NOMO-1 (cell line): ENCODE data around the gene ARID1A.
A peak's percentile ranks its signal among the peaks of the same experiment; 100 is the strongest.
"Not testable (repeated sequence)": the region's sequence is repeated elsewhere in the genome, so short reads cannot be mapped to it uniquely, and the experiment has no call there.

Experiments
- DNase-seq, 2 experiments: peaks; one replicate each; lab custom pipeline; 2025; ENCODE audit not compliant: unreplicated experiment in 2 of 2; lab: John Stamatoyannopoulos, UW

The ARID1A gene

DNA sequence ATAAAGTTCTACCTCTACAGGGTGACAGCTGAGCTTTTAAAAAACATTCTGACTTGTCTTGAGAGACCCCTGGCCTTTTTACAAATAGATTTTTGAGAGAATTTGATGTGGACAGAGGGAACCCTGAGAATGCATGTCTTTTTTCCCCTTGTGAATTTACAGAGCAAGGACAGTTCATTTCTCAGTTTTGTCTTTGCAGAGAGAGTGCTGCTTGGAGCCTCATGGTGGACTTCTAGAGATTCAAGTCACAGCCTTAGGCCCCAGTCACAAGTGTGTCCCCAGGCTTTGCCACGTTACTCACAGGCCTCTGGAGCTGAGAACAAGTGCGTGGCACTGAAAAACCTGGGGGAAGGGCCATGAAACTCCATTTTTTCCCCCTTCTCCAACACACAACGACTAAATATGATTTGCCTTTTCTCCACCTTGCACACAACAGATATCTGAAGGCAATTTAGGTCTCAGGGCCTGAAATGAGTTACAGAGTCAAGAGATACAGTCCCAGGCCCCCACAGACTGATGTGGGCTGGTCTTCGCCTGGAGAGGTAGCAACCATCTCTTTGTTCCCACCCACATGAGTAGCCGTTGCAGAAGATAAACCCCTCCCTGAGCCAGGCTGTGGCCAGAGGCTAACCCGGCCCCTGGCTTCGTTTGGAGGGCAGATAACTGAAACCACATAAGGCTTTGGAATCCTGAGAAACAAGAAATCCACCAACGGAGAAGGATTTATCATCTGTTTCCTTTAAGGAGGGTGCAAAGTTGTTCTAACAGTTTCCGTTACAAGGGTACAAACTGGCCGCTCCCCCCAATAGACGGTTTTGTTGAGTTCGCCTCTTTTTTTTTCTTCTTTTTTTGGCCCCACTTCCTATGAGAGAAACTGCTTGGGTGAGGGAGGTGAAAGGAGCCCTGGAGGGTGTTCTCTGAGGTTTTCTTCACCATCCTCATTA, 90.9 kb downstream of the ARID1A start:
- peak; percentile 85 to 88 for DNase-seq

DNA sequence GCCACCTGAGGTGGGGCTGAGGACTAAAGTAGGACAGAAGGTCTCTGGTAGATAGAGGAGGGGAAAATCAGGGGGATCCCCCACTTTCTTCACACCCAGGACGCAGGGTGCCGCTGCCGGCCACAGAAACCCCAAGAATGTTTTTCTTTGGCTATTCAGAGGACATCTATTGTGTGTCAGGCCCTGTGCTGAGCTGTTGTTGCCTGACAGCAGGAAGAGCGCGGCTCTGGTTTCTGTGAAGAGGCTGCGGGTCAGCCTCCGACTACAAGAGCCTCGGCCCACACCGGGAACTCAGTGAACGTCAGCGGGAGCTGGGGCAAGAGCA, 91.5 kb downstream of the ARID1A start:
- DNase-seq = peak in 1 of 2 experiments; percentile 53

DNA sequence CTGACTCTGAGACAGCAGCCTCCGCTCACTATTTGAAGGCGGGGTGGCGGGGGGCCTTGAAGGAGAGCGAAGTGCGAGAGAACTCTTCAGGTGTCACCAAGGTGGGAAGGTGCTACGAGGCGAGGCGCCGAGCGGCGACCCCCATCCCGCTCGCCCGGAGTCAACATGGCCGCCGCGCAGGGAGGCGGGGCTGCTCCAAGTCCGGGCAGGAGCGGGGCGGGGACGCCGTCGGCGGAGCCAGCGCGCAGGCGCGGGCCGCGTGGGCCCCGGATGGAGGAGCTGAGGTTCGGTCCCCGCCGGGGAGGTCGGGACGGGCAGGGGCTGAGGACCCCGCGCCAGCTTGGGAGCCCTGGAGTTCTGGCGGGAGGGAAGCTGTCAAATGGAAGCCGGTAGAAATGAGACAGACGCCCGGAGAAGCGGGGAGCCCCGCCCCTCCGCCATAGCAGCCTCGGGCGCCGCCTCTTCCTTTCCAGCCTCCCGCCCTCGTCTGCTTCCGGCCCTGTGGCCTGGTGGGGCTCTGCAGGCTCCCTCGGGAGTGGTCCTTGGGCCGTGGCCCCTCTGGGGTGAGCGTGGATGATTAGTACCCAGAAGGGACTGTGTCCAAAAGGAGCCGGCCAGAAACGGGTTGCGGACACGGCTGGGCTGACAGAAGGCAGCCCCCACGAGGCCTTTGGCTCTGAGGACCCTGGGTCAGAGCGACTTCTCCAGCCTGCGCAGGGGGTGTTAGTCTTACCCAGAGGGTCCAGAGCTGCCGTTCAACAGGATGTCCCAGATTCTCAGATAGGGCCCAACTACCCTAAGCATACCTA, 92.1 kb downstream of the ARID1A start, which contains the start of gene PIGV:
Gene PIGV (plus strand): TSS at position 245 of the 809 bp plus-strand sequence. CDS start 2,866 bp downstream, outside the sequence.
- peak; percentile 76 to 88 for DNase-seq

DNA sequence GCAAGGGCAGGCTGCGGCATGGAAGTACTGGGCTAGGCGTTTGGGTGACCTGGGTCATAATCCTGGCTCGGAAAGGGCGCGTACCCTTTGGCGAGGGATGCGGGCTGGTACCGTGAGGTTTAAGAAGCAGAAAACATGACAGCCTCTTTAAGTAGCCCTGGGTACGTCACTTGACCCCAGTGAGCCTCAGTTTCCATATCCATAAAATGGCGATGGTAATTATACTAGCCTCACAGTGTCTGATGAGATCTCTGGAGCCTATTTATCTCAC, 92.6 kb downstream of the ARID1A start:
- no peak for DNase-seq

DNA sequence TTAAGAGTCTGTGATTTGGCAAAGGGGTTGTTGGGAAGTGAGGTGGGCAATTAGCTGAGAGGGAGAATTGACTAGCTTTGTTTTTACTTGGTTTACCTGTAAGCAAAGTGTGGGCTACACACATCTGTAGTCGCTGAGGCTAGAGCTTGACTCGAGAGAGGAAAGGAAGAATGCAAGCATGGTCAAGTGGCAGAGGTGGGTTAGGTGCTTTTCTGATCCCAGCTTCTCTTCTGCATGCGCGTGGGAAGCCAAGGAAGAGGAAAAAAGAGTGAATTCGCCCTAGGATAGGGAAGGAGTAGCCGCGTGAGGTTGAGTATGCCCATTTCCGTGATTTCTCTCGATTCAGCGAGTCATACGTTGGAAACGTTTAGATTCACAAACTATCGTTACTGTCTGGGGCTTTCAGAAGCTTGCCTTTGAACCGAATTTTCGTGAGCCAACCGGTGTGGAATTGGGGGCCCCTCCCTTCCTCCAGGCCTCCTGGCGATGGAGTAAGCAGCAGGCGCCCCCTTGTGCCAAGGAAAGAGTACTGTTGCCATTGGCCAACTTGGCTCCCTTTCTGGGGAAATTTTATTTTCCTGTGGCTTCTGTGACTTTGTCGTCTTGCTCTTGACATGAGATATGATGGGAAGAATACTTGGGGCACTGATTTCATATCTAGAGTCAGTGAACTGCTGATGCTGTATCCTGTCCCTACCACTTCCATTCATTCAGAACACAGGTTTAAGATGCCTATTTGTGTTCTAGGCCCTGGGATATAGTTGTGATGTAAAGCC, 93.2 kb downstream of the ARID1A start:
- DNase-seq = peak; percentile 85 to 89

DNA sequence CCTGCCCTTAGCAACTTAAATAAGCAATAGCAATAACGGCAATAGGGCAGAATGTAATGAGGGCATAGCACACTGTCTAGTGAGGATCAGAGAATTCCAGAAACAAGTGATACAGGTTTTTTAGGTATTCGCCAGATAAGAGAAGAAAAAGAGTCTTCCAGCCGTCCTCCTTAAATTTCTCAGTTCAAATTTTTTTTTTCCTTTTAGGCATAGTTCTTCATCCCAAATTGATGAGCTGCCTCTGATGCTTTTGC, 93.7 kb downstream of the ARID1A start:
- DNase-seq = no peak

DNA sequence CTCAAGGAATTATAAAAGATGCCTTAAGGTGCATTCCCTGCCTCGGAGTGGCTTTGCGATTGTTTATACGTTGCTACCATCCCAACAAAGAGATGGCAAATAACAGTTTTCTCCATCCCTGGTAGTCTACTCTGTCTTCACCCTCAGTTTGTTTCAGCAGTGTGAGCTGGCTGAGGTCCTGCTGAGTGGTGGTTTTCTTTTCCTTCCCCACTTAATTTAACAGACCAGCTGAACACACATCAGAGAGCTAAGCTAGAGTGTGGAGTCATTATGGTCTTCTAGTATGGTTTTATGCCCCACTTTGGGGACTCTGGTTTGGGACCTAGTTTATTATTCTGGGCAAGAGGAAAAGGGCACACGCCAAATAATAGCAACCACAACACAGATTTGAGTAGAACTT, 94.1 kb downstream of the ARID1A start:
- DNase-seq = no peak

DNA sequence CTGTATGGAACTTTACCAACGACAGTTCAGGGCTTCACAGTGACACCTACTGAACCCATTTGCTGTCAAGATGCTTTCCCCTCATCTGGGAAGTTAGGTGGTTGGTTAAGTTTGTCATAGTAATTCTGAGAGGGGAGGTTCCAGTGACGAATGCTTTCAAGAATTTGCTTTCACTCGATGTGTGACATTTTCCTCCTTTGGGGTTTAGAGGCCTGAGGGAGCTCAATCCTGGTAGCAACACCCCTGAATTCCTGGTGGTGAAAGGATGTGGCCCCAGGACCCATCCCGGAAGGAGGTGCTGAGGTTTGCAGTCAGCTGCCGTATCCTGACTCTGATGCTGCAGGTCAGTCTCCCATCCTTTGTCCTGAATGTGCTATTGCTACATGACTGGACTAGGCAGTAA, 94.7 kb downstream of the ARID1A start:
- no peak for DNase-seq

DNA sequence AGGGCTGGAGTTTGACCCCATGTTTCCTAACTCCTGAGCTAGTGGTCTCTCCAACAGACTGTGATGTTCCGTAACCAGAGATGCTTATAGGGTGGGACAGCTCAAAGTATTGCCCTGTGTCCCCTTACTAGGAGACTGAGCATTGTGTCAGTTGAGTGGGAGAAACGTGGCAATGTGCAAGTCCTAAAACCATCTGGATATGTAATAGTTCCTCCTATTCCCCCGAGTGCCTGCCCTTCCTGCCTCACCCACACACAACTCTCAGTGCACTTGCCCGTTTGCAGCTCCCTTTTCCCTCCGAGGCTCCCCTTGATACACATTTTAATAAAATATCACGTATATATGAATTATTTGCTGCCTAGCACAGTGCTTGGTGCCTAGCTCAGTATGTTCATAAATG, 95.3 kb downstream of the ARID1A start:
- no peak for DNase-seq

DNA sequence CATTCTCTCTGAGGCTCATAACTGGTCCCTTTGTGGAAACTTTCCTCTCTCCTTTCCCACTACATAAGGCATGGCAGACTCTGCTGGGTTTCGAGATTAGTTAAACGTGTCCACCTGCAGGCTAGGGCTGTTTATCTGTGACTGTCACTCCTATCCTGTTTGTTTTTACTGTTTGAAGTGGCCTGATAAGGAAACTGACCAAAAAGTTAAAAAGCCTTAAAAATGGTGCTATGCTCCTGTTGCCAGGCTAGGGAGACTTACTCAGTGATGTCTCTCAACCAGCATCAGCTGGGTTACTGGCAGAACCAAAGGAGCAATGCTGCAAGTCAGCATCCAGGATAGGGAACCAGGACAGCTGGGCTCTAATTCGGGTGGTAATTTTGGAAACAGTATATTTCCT, 95.8 kb downstream of the ARID1A start:
- no peak for DNase-seq

DNA sequence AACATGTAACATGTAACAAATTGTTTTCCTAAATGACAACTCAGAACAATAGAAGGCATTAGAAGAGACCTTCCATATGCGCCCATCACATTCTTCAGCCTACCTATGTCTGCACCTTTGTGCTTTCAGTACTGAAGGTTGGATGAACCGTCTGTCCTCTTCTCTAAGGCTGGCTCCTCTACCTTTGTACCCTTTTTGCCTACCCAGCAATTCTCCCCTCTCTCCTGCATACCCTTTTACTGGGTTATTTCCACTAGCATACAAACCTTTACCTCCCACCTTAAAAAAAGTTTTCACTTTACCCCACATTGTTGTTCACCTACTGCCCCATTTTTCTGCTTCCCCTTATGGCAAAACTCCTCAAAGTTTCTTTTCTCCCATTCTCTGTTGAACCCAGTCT, 97.1 kb downstream of the ARID1A start:
- no peak for DNase-seq

DNA sequence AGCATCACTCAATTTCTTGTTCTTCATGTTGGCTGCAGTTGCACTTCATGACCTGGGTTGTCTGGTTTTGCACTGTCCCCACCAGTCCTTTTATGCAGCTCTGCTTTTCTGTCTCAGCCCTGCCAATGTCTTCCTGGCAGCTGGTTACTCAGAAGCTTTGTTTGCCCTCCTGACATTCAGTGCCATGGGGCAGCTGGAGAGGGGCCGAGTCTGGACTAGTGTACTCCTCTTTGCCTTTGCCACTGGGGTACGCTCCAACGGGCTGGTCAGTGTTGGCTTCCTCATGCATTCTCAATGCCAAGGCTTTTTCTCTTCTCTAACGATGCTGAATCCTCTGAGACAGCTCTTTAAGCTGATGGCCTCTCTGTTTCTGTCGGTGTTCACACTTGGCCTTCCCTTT, 98.6 kb downstream of the ARID1A start:
- DNase-seq = no peak

DNA sequence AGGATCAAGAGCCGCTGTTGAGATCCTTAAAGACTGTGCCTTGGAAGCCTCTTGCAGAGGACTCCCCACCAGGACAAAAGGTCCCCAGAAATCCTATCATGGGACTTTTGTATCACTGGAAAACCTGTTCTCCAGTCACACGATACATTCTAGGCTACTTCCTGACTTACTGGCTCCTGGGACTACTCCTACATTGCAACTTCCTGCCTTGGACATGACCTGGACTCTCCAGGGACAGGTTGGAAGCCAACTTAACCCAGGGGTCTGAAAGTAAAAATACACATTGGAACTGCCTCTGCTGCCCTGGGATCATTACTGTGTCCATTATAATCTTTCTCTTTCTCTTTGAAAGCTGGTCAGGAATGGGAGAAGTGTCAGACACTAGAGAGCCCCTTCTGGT, 101.8 kb downstream of the ARID1A start:
- DNase-seq = no peak

DNA sequence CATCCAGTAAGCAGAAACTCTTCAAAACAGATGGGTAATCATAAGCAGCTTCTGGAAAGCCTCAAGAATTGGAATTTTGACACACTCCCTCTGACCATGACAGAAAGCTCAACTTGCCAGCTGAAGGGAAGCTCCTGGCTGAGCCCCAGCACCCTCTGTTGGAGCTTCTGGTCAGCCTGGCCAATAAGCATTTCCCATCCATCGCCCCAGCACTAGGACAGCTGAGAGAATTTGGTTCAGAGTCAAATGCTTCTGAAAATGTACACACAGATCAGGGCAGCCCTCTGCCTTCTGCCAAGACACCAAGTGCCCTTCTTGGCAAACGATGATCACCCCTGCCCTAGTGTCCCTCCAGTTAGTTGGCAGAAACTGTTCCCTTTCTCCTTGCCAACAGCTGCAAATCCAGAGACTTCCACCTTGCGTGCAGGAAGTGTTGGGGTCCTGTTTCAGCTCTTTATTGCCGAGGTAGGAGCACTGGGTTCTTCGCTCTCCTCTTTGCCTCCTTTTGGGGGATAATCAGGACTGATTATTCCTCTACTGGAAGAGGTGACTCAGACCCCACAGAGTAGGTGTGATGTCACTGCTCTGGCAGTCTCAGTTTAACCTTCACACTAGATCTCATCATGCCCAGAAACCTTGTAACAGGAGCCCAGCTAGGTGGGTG, 103.8 kb downstream of the ARID1A start:
- no peak for DNase-seq

DNA sequence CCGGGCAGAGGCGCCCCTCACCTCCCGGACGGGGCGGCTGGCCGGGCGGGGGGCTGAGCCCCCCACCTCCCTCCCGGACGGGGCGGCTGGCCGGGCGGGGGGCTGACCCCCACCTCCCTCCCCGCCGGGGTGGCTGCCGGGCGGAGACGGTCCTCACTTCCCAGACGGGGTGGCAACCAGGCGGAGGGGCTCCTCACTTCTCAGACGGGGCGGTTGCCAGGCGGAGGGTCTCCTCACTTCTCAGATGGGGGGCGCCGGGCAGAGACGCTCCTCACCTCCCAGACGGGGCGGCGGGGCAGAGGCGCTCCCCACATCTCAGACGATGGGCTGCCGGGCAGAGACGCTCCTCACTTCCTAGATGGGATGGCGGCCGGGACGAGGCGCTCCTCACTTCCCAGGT, 108.1 kb downstream of the ARID1A start:
- not testable (repeated sequence) for DNase-seq

DNA sequence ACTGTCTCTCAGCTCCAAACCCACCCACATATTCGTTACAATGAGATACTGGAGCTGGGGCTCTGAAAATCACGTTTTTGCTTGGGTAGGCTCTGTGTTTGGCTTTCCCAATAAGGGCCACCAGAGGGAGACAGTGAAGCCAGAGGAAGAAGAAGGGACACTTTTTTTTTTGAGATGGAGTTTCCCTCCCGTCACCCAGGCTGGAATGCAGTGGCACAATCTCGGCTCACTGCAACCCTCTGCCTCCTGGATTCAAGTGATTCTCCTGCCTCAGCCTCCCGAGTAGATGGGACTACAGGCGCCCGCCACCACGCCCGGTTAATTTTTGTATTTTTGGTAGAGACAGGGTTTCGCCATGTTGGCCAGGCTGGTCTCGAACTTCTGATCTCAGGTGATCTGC, 114.3 kb downstream of the ARID1A start:
- peak in 1 of 2 experiments; percentile 69 for DNase-seq

DNA sequence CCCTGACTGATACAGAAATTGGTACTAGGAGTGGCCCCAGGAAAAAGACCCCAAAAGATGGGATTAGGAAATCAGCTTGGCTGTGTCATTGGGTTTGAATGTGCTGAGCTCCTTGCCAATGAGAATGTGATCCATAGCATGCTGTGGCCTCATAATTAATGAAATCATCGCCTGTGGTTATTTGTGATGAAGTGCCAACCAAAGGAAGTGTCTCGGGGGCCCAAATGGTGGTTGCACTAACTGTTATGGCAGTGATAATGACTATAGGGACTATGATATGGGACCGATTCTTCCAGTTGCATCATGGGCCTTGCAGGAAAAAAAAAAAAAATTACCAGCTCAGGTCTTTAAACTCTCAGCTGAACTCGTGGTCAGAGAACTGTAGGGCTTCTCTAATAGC, 115.2 kb downstream of the ARID1A start:
- no peak for DNase-seq

DNA sequence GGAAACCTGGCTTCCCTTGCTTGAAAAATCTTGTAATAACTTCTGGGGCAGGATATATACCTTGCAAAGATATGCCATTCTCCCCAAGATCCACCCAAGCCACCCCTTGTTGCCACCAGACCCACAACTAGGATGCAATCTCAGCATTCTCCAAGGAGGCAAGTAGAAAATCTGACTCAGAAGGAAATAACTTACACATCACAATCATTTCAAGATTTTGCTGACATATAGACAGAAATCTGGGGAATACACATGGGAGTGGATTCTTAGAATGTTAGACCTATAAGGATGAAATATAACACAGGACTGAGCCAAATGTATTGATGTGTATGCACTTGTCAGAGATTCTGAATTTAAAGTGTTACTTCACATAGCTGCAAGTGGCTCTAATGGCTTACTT, 115.9 kb downstream of the ARID1A start:
- no peak for DNase-seq

DNA sequence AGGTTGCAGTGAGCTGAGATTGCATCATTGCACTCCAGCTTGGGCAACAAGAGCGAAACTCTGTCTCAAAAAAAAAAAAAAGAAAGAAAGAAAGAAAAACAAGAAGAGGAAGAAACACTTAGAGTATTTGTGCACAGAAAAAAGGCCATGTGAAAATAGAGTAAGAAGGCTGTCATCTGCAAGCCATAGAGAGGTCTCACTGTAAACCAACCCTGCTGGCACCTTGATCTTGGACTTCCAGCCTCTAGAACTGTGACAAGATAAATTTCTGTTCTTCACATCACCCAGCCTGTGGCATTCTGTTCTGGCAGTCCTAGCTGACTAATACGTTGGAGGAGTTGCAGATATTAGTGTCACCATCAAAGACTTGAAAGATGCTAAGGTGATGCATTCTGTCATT, 118.6 kb downstream of the ARID1A start:
- DNase-seq = no peak

DNA sequence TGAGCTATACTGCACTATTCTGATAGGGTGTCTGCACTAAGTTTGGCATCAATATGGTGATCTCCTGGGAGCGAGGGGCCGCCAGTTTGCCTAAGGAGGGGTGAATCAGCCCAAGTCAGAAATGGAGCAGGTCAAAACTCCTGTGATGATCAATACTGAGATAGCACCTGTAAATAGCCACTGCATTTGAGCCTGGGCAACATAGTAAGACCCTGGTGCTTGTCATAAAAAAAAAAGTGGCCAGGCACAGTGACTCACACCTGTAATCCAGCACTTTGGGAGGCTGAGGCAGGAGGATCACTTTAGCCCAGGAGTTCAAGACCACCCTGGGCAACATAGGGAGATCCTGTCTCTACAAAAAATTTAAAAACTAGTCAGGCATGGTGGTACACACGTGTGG, 119.1 kb downstream of the ARID1A start:
- DNase-seq = no peak

DNA sequence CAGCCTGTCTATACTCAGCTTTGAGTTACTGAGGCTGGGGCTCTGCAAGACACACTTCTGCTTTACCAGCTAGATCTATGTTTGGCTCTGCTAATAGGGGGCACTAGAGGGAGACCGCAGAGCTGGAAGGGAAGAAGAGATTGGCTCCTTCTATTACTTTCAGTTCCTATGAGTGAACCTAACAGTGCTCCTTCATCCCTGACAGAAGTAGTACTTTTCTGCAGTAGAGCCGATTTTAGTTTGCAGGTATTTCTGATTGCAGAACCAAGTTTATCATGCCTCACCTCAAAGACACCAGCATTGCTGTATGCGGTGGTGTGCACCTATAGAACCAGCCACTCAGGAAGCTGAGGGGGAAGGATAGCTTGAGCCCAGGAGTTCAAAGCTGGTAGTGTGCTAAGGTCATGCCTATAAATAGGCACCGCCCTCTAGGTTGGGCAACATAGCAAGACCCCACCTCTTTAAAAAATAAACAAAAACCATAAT, 125.0 kb downstream of the ARID1A start:
- DNase-seq = peak; percentile 85 to 99
